K562 (cell line): Measurements from ENCODE around the gene CBL. TPM values are rescaled to one million over a fixed set of nuclear protein-coding genes. Genes with fewer than 3 reads are reported as not detected.
A peak's percentile ranks its signal among the peaks of the same experiment; 100 is the strongest.

Experiments used
- BHLHE40 ChIP-seq: IDR thresholded peaks from 2 replicates; pipeline ENCODE4 v1.6.1; 2011; ENCODE audit warnings: low read length, improper control_type of control experiment
- COPS2 ChIP-seq: fragments of 450-650 bp; conservative IDR thresholded peaks from 2 replicates; pipeline ENCODE4 v1.6.1; 2016; ENCODE audit warnings: mild to moderate bottlenecking, moderate library complexity
- E2F1 ChIP-seq: sonication (generic); formaldehyde crosslinking; IDR thresholded peaks from 2 replicates; pipeline ENCODE4 v1.8.1; 2023; ENCODE audit warnings: mild to moderate bottlenecking, missing genetic modification reagents, moderate library complexity
- ETV5 ChIP-seq: sonication (generic); formaldehyde crosslinking; IDR thresholded peaks from 2 replicates; pipeline ENCODE4 v1.4.0; 2020; ENCODE audit warnings: low read depth, mild to moderate bottlenecking, missing genetic modification reagents
- GATA2 ChIP-seq: sonication (generic); formaldehyde crosslinking; IDR thresholded peaks from 2 replicates; pipeline ENCODE4 v1.4.0; 2020; ENCODE audit warnings: mild to moderate bottlenecking, missing genetic modification reagents
- HEY1 ChIP-seq: fragments of 250-450 bp; sonication (Bioruptor Pico); IDR thresholded peaks from 2 replicates; pipeline ENCODE4 v1.5.0; 2020; ENCODE audit warnings: mild to moderate bottlenecking, moderate library complexity, borderline replicate concordance
- HSF4 ChIP-seq: fragments of 250-450 bp; sonication (Bioruptor Pico); IDR thresholded peaks from 2 replicates; pipeline ENCODE4 v2.1.2; 2022; ENCODE audit warnings: mild to moderate bottlenecking, moderate library complexity, borderline replicate concordance
- MAX ChIP-seq: sonication (generic); formaldehyde crosslinking; IDR thresholded peaks from 2 replicates; pipeline ENCODE4 v1.9.0; 2022; ENCODE audit warnings: mild to moderate bottlenecking, missing genetic modification reagents
- MYC ChIP-seq, 2 experiments: fragments of 250-450 bp in 1 of 2; sonication (Bioruptor Pico) in 1 of 2; IDR thresholded peaks; 2 replicates each; pipeline versions ENCODE4 v1.5.1 to v1.6.1; 2012 to 2021; ENCODE audit warnings: low read depth in 2 of 2, borderline replicate concordance in 1 of 2, improper control_type of control experiment in 1 of 2, low read length in 1 of 2, mild to moderate bottlenecking in 1 of 2, moderate library complexity in 1 of 2
- NCOR1 ChIP-seq: fragments of 450-650 bp; IDR thresholded peaks from 2 replicates; pipeline ENCODE4 v1.6.1; 2016; ENCODE audit warnings: mild to moderate bottlenecking, moderate library complexity
- SMC3 ChIP-seq: conservative IDR thresholded peaks from 2 replicates; pipeline ENCODE4 v1.6.1; 2011; ENCODE audit warnings: low read depth, low read length, improper control_type of control experiment; ENCODE audit not compliant: insufficient read depth
- TBL1XR1 ChIP-seq, 2 experiments: IDR thresholded peaks; 2 replicates each; pipeline ENCODE4 v1.6.1; 2012; ENCODE audit warnings: improper control_type of control experiment in 2 of 2, low read length in 2 of 2, mild to moderate bottlenecking in 1 of 2
- ZBTB40 ChIP-seq, 2 experiments: fragments of 450-650 bp in 1 of 2; sonication (generic) in 1 of 2; formaldehyde crosslinking in 1 of 2; IDR thresholded peaks; 2 replicates each; pipeline versions ENCODE4 v1.7.1 to v1.9.0; 2016 to 2022; ENCODE audit warnings: inconsistent platforms in 1 of 2, mild to moderate bottlenecking in 1 of 2, missing genetic modification reagents in 1 of 2
- ZKSCAN8 ChIP-seq: fragments of 200-800 bp; sonication (Bioruptor generic); IDR thresholded peaks from 2 replicates; pipeline ENCODE4 v1.6.1; 2016; ENCODE audit warnings: missing genetic modification characterization, missing compliant biosample characterization
- polyA plus RNA-seq, 8 experiments: library from polyadenylated mRNA; depleted of rRNA in 4 of 8; stranded (reverse) in 5 of 8; unstranded in 3 of 8; fragments of >200 nt; fragmentation: Nextera tagmentation in 2 of 8; fragmentation: Illumina TruSeq in 1 of 8; extraction: Ambion mirVana in 2 of 8; extraction: Trizol in 1 of 8; gene quantifications; 2 replicates each; pipeline versions ENCODE4 v1.2.1 to v1.2.3, GENCODE V29; 2011 to 2014; ENCODE audit warnings: inconsistent platforms in 1 of 8, missing spikeins in 1 of 8
- total RNA-seq, 7 experiments: library from RNA; depleted of rRNA in 6 of 7; stranded (reverse); fragments of >200 nt in 6 of 7; fragmentation: Illumina TruSeq in 2 of 7; extraction: Trizol in 2 of 7; gene quantifications; 2 replicates each; pipeline versions ENCODE4 v1.2.1 to v1.2.3, GENCODE V29; 2011 to 2021; ENCODE audit warnings: low replicate concordance in 1 of 7

CBL gene
- total and polyA plus RNA-seq, 9 of the 15 experiments (the other 6 are each of a cell fraction or from before 2014, with no cell fraction given) = 3.2 to 24.9 (median 9.9) TPM

GRCh38 chr11:119319700-119320239 lies 113.6 kb downstream of the CBL start (continued):
- TF ChIP-seq MYC (IDR thresholded peaks at IDR 0.05; ENCODE audit: low read depth, low read length) (no peak), MYC (CRISPR knock-in tag; IDR thresholded peaks at IDR 0.05; ENCODE audit: borderline replicate concordance, low read depth) (no peak), ETV5 (CRISPR knock-in tag) (peak; percentile 70; the same call in 1 of the 2 replicates), GATA2 (CRISPR knock-in tag) (peak; percentile 15; the same call in 1 of the 2 replicates), TBL1XR1 (IDR thresholded peaks at IDR 0.05; ENCODE audit: low read length in 2 of 2) (peak in 1 of 2 experiments; percentile 47; a peak in 1 of 4 replicates), NCOR1 (peak; percentile 85), E2F1 (CRISPR knock-in tag) (no peak), BHLHE40 (0 out of 2 replicates have a peak, but pooled peaks have one; percentile 34), SMC3 (no peak), MAX (CRISPR knock-in tag) (no peak), ZBTB40 (IDR thresholded peaks at IDR 0.05) (peak; percentile 46; the same call in 1 of the 2 replicates), ZBTB40 (CRISPR knock-in tag; IDR thresholded peaks at IDR 0.05) (no peak), COPS2 (no peak), ZKSCAN8 (no peak), HEY1 (CRISPR knock-in tag) (no peak), HSF4 (CRISPR knock-in tag) (no peak)
